Cardiac muscle cell (in vitro differentiated cells and primary cell): ENCODE results near the gene NPEPL1. TPM values are rescaled to one million over a fixed set of nuclear protein-coding genes. Genes with fewer than 3 reads are reported as not detected.

ENCODE experiments used
- DNase-seq, 2 donors: peaks; one replicate each; pipeline versions ENCODE4 v3.0.0 to v3.0.0-alpha.2; 2010 to 2017; ENCODE audit warnings: low read depth in 1 of 2, low spot score in 1 of 2
- H3K27ac ChIP-seq: fragments of 200-600 bp; sonication (generic); 2 replicates; pipeline ENCODE4 v1.5.1; 2016
- H3K27me3 ChIP-seq: fragments of 200-600 bp; sonication (generic); 2 replicates; pipeline ENCODE4 v1.6.0; 2016; ENCODE audit warnings: control low read depth
- H3K36me3 ChIP-seq: fragments of 200-600 bp; sonication (generic); 2 replicates; pipeline ENCODE4 v1.5.1; 2016; ENCODE audit warnings: control low read depth
- H3K4me1 ChIP-seq: fragments of 200-600 bp; sonication (generic); 2 replicates; pipeline ENCODE4 v1.8.1; 2017; ENCODE audit warnings: low read depth, mild to moderate bottlenecking, mixed run types
- H3K4me3 ChIP-seq: fragments of 200-600 bp; sonication (generic); 2 replicates; pipeline ENCODE4 v1.5.1; 2016; ENCODE audit warnings: mild to moderate bottlenecking
- H3K9me3 ChIP-seq: fragments of 200-600 bp; sonication (generic); 2 replicates; pipeline ENCODE4 v1.5.1; 2017; ENCODE audit warnings: low read depth, mild to moderate bottlenecking, control low read depth
- polyA plus RNA-seq: library from polyadenylated mRNA; unstranded; fragments of >200 nt; fragmentation: Nextera tagmentation; extraction: Ambion mirVana; gene quantifications from 2 replicates; pipeline ENCODE4 v1.2.1, GENCODE V29; 2016
- total RNA-seq: library from RNA; depleted of rRNA; stranded (reverse); fragments of >200 nt; gene quantifications from 2 replicates; pipeline ENCODE4 v1.2.3, GENCODE V29; 2016
- TF ChIP-seq, protein P1 (sequence below): IDR thresholded peaks from 2 replicates; pipeline ENCODE4 v1.5.1; 2012; ENCODE audit warnings: low read depth, mild to moderate bottlenecking, low read length

The NPEPL1 gene
- total and polyA plus RNA-seq, 2 experiments from 2014 or later, result 58.4 to 59.0 TPM

DNA sequence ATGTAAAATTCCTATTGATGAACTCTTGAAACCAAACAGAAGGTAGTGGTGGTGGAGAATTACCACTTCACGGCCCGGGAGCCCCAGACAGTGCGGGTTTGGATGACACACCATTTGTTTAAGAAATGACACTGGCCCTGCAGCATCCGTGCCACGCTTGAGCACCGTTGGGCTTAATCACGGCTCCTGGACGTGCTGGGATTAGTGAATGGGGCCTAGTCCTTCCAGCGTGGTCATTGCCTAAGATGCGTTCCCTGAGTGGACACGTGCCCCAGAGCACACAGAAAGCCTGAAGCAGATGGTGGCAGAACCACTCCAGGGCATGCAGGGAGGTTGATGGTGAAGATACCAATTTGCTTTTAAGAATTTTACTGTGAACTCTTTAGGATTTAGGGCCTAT is 27.0 kb upstream of the NPEPL1 start:
- H3K36me3 ChIP-seq, result peaks cover 26% of the 10 kb centered on the region
- no peak overlapping the region for H3K27ac ChIP-seq
- TF ChIP-seq, protein P1, sequence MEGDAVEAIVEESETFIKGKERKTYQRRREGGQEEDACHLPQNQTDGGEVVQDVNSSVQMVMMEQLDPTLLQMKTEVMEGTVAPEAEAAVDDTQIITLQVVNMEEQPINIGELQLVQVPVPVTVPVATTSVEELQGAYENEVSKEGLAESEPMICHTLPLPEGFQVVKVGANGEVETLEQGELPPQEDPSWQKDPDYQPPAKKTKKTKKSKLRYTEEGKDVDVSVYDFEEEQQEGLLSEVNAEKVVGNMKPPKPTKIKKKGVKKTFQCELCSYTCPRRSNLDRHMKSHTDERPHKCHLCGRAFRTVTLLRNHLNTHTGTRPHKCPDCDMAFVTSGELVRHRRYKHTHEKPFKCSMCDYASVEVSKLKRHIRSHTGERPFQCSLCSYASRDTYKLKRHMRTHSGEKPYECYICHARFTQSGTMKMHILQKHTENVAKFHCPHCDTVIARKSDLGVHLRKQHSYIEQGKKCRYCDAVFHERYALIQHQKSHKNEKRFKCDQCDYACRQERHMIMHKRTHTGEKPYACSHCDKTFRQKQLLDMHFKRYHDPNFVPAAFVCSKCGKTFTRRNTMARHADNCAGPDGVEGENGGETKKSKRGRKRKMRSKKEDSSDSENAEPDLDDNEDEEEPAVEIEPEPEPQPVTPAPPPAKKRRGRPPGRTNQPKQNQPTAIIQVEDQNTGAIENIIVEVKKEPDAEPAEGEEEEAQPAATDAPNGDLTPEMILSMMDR, result no peak

DNA sequence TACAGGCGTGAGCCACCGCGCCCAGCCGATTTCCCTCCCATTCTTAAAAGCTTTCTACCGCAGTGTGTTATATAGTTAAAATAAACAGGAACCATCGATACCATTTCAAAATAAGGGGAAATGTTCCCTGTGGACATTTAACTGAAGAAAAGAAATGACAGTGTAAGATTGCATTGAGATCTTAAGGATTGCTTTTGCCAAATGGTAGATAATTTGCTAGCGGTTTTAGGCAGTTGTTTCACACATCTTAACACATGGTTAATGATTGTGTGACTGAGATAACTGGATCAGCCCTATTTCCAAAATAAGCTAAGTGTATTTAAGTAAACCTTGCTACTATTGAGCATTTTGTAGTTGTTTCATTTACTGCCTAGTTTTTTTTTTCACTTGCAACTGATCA is 25.9 kb upstream of the NPEPL1 start:
- H3K4me1 ChIP-seq, result no peaks in the 10 kb centered on the region
- no peaks in the 10 kb centered on the region for H3K9me3 ChIP-seq
- H3K4me3 ChIP-seq, result no peak overlapping the region
- DNase-seq, result no peak
- H3K36me3 ChIP-seq, result peaks cover 32% of the 10 kb centered on the region
- no peaks in the 10 kb centered on the region for H3K27me3 ChIP-seq
- TF ChIP-seq, protein P1, result no peak
- H3K27ac ChIP-seq, result no peak overlapping the region

More for the DNA sequence above, 27.0 kb upstream of the NPEPL1 start:
- Histone ChIP-seq H3K4me3 (no peak overlapping the region), H3K4me1 (peaks cover 8% of the 10 kb centered on the region), H3K27me3 (no peaks in the 10 kb centered on the region), H3K9me3 (no peaks in the 10 kb centered on the region)
- DNase-seq, result no peak

DNA sequence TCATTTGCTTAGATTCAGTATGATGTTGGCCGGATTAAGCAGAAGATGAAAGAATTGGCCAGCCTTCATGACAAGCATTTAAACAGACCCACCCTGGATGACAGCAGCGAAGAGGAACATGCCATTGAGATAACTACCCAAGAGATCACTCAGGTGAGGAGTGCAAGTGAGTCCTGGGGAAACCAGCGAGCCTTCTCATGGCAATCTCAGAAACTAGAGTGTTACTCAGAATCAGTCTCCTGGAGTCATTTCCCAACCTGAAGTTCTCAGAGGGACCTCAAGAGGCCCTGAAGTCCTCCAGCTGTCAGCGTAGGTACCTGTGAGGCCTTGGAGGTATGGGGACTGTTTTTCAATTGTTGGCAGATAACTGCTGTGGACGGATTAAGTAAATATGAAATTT is 24.6 kb upstream of the NPEPL1 start:
- Histone ChIP-seq H3K4me1 (no peaks in the 10 kb centered on the region), H3K27me3 (no peaks in the 10 kb centered on the region), H3K36me3 (peaks cover 39% of the 10 kb centered on the region), H3K27ac (no peak overlapping the region), H3K9me3 (no peaks in the 10 kb centered on the region), H3K4me3 (no peak overlapping the region)
- TF ChIP-seq, protein P1, result no peak
- DNase-seq, result no peak

DNA sequence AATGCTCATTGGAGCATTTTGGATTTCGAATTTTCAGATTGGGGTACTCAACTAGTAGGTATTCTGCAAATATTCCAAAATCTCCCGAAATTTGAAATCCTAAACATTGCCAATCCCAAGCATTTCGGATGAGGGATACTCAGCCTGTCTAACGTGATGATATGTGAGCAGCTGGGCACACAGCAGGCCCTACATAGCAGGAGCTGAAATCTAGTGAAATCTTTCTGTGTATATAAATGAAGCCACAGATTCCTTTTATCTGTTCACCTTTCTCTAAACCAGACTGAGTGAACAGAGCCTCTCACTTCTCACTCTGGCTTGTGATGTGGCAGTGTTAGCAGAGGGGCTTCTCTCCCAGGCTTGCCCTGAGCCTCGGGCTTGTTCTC is 23.7 kb upstream of the NPEPL1 start:
- Histone ChIP-seq H3K27me3 (no peaks in the 10 kb centered on the region), H3K4me3 (no peak overlapping the region), H3K36me3 (peaks cover 48% of the 10 kb centered on the region), H3K9me3 (no peaks in the 10 kb centered on the region), H3K4me1 (no peaks in the 10 kb centered on the region), H3K27ac (no peak overlapping the region)
- no peak for DNase-seq
- TF ChIP-seq, protein P1, result no peak

DNA sequence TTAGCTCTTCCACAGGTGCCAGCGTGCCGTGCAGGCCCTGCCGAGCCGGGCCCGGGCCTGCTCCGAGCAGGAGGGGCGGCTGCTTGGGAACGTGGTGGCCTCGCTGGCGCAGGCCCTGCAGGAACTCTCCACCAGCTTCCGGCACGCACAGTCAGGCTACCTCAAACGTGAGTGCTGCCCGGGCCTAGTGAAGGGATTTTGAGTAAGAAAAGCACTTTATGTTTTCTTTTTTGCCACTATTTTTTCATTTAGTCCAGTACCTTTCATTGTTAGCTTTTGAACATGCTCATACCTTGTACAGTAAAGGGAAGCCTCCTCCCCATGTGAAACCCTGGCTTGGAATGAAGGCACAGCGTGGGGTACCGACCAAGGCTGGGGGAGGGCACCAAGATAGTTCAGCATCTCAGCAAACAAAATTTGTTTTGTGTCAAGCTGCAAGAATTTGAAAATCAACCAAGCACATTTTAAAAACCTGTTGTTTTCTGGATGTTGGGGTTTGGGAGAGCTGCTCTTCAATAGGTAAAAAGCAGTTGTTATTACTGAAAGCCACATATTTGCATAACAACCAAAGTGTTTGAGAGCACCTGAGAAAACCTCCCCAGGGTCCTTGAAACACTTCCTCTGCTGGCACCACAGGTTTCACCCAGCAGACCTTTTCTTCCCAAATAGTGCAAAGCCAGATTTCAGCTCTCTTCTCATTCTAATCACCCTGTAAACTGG is 23.2 kb upstream of the NPEPL1 start:
- no peak overlapping the region for H3K27ac ChIP-seq
- TF ChIP-seq, protein P1, result no peak
- H3K9me3 ChIP-seq, result no peaks in the 10 kb centered on the region
- no peaks in the 10 kb centered on the region for H3K4me1 ChIP-seq
- no peak for DNase-seq
- no peak overlapping the region for H3K4me3 ChIP-seq
- H3K27me3 ChIP-seq, result no peaks in the 10 kb centered on the region
- peaks cover 54% of the 10 kb centered on the region for H3K36me3 ChIP-seq
